Measurements from ENCODE around the gene CDCA4. TPM values are rescaled to one million over a fixed set of nuclear protein-coding genes. Genes with fewer than 3 reads are reported as not detected.

CDCA4 gene
- total and polyA plus RNA-seq, 2 experiments from 2014 or later: 34.5 to 47.7 TPM

- H3K27ac ChIP-seq: no peak overlapping the region
- H3K27me3 ChIP-seq: peaks cover 34% of the 10 kb centered on the region
- H3K36me3 ChIP-seq: no peaks in the 10 kb centered on the region
- no peaks in the 10 kb centered on the region for H3K9me3 ChIP-seq (ENCODE audit: low read depth)
- peak; percentile 83 for TF ChIP-seq CTCF (IDR thresholded peaks at IDR 0.05; ENCODE audit: low read depth, low read length)
- H3K4me3 ChIP-seq: no peak overlapping the region
- DNase-seq (ENCODE audit: low read depth in 1 of 2, low spot score in 1 of 2): peak; percentile 87 to 89
- H3K4me1 ChIP-seq (ENCODE audit: low read depth): peaks cover 4% of the 10 kb centered on the region
Measured at GRCh38 chr14:104976198-104977007, 44.5 kb downstream of the CDCA4 start.

- Histone ChIP-seq H3K36me3 (no peaks in the 10 kb centered on the region), H3K27me3 (peaks cover 30% of the 10 kb centered on the region), H3K9me3 (ENCODE audit: low read depth) (no peaks in the 10 kb centered on the region), H3K4me3 (no peak overlapping the region), H3K4me1 (ENCODE audit: low read depth) (peaks cover 4% of the 10 kb centered on the region), H3K27ac (no peak overlapping the region)
- DNase-seq (ENCODE audit: low read depth in 1 of 2, low spot score in 1 of 2): peak in 1 of 2 donors; percentile 39
- no peak for TF ChIP-seq CTCF (IDR thresholded peaks at IDR 0.05; ENCODE audit: low read depth, low read length)
Measured at GRCh38 chr14:104975481-104976197, 45.2 kb downstream of the CDCA4 start.

GRCh38 chr14:104974665-104975390 is 46.1 kb downstream of the CDCA4 start:
- DNase-seq (ENCODE audit: low read depth in 1 of 2, low spot score in 1 of 2): no peak

GRCh38 chr14:104974146-104974541 is 46.7 kb downstream of the CDCA4 start:
- Histone ChIP-seq H3K36me3 (no peaks in the 10 kb centered on the region), H3K4me3 (no peak overlapping the region), H3K27me3 (peaks cover 16% of the 10 kb centered on the region), H3K9me3 (ENCODE audit: low read depth) (no peaks in the 10 kb centered on the region), H3K27ac (no peak overlapping the region), H3K4me1 (ENCODE audit: low read depth) (peaks cover 4% of the 10 kb centered on the region)
- no peak for TF ChIP-seq CTCF (IDR thresholded peaks at IDR 0.05; ENCODE audit: low read depth, low read length)
- DNase-seq (ENCODE audit: low read depth in 1 of 2, low spot score in 1 of 2): no peak

More at GRCh38 chr14:104974665-104975390, 46.1 kb downstream of the CDCA4 start:
- Histone ChIP-seq H3K4me3 (no peak overlapping the region), H3K27me3 (peaks cover 23% of the 10 kb centered on the region), H3K9me3 (ENCODE audit: low read depth) (no peaks in the 10 kb centered on the region), H3K4me1 (ENCODE audit: low read depth) (peaks cover 4% of the 10 kb centered on the region), H3K36me3 (no peaks in the 10 kb centered on the region), H3K27ac (no peak overlapping the region)
- no peak for TF ChIP-seq CTCF (IDR thresholded peaks at IDR 0.05; ENCODE audit: low read depth, low read length)

GRCh38 chr14:104973385-104974145 is 47.3 kb downstream of the CDCA4 start:
- H3K9me3 ChIP-seq (ENCODE audit: low read depth): no peaks in the 10 kb centered on the region
- peaks cover 4% of the 10 kb centered on the region for H3K4me1 ChIP-seq (ENCODE audit: low read depth)
- peak in 1 of 2 donors; percentile 83 for DNase-seq (ENCODE audit: low read depth in 1 of 2, low spot score in 1 of 2)
- H3K36me3 ChIP-seq: no peaks in the 10 kb centered on the region
- no peak overlapping the region for H3K27ac ChIP-seq
- no peak overlapping the region for H3K4me3 ChIP-seq
- TF ChIP-seq CTCF (IDR thresholded peaks at IDR 0.05; ENCODE audit: low read depth, low read length): no peak
- peaks cover 12% of the 10 kb centered on the region for H3K27me3 ChIP-seq

Measured in cardiac muscle cell (in vitro differentiated cells and primary cell).